Gastrocnemius medialis (tissue), 4 donors: Measurements from ENCODE around the gene CBR1. TPM values are rescaled to one million over a fixed set of nuclear protein-coding genes. Genes with fewer than 3 reads are reported as not detected.
A peak's percentile ranks its signal among the peaks of the same experiment; 100 is the strongest.
"Not testable (repeated sequence)": the region's sequence is repeated elsewhere in the genome, so short reads cannot be mapped to it uniquely, and the experiment has no call there.

Experiments
- ATAC-seq, 2 donors: fragments of 150-250 bp; one replicate each; pipeline ENCODE4 v1.9.1; 2016
- DNase-seq, 2 donors: peaks; one replicate each; pipeline ENCODE4 v3.0.0-alpha.2; 2019
- H3K27ac ChIP-seq, 4 donors: fragments of 200-600 bp; sonication (generic); 1 replicate in 1 of 4; 2 replicates in 3 of 4; pipeline ENCODE4 v1.5.1; 2016 to 2018; ENCODE audit warnings: mild to moderate bottlenecking in 2 of 4, moderate library complexity in 1 of 4
- H3K27me3 ChIP-seq, 3 donors: fragments of 200-600 bp; sonication (generic) in 2 of 3; 1 replicate in 1 of 3; 2 replicates in 2 of 3; pipeline versions ENCODE4 v1.5.1 to v1.6.0; 2016 to 2019; ENCODE audit warnings: mild to moderate bottlenecking in 1 of 3, moderate library complexity in 1 of 3
- H3K36me3 ChIP-seq, 2 donors: fragments of 200-600 bp; sonication (generic) in 1 of 2; one replicate each; pipeline ENCODE4 v1.5.1; 2017 to 2018
- H3K4me1 ChIP-seq, 2 donors: fragments of 200-600 bp; sonication (generic) in 1 of 2; one replicate each; pipeline ENCODE4 v1.5.1; 2016 to 2017; ENCODE audit warnings: mild to moderate bottlenecking in 2 of 2
- H3K4me3 ChIP-seq, 4 donors: fragments of 200-600 bp; sonication (generic) in 3 of 4; 1 replicate in 1 of 4; 2 replicates in 3 of 4; pipeline ENCODE4 v1.5.1; 2016 to 2019; ENCODE audit warnings: mild to moderate bottlenecking in 2 of 4
- H3K9me3 ChIP-seq, 3 donors: fragments of 200-600 bp; sonication (generic) in 2 of 3; 1 replicate in 1 of 3; 2 replicates in 2 of 3; pipeline ENCODE4 v1.5.1; 2016 to 2019
- CTCF ChIP-seq, 5 experiments: fragments of 450-650 bp in 3 of 5; fragments of 200-600 bp in 2 of 5; sonication (generic) in 2 of 5; IDR thresholded peaks in 4 of 5; conservative IDR thresholded peaks in 1 of 5; 1 replicate in 4 of 5; 2 replicates in 1 of 5; pipeline ENCODE4 v1.5.1; 2016 to 2019; ENCODE audit warnings: antibody characterized with exemption in 5 of 5, mild to moderate bottlenecking in 3 of 5, moderate library complexity in 3 of 5
- POLR2A ChIP-seq, 2 donors: fragments of 450-650 bp; IDR thresholded peaks; one replicate each; pipeline ENCODE4 v1.6.1; 2017; ENCODE audit warnings: antibody characterized with exemption in 2 of 2, mild to moderate bottlenecking in 2 of 2, moderate library complexity in 2 of 2
- in situ Hi-C, 4 donors: fragments of 200-750 bp; cut with MboI; loops; one replicate each; pipeline versions ENCODE4 v1.15.0 to v1.8.0; 2017; ENCODE audit warnings: low sequenced_read_pairs in 4 of 4
- intact Hi-C: fragments of 100-400 bp; cut with DNase I; formaldehyde crosslinking; loops from one replicate; pipeline ENCODE4 v1.15.1; 2023; ENCODE audit warnings: low total_unique reads
- total RNA-seq, 4 donors: library from RNA; depleted of rRNA; stranded (reverse); fragments of >200 nt; gene quantifications; one replicate each; pipeline versions ENCODE4 v1.1.0 to v1.2.3, GENCODE V29; 2016

The CBR1 gene
- total RNA-seq, 4 donors from 2014 or later: 44.8 to 73.9 (median 66.4) TPM

- Histone ChIP-seq H3K27ac (peak overlapping the region in 1 of 4 donors; percentile 90), H3K4me1 (peaks cover 39% of the 10 kb centered on the region in 2 donors), H3K36me3 (peaks cover 0 to 14% of the 10 kb centered on the region in 2 donors), H3K27me3 (no peaks in the 10 kb centered on the region), H3K9me3 (peaks cover 0 to 6% (median 0%) of the 10 kb centered on the region in 3 donors), H3K4me3 (no peak overlapping the region)
- intact Hi-C loops (loop anchor here (5.0 kb wide), 1 partner anchor 40 kb away; no protein-coding TSS in a partner anchor), in situ Hi-C loops (no loop called here)
- no peak for TF ChIP-seq POLR2A (IDR thresholded peaks at IDR 0.05)
- ATAC-seq (no peak), DNase-seq (no peak)
Measured at GRCh38 chr21:36072453-36073162, 2.8 kb downstream of the CBR1 start.

- Histone ChIP-seq H3K4me1 (peaks cover 39% of the 10 kb centered on the region in 2 donors), H3K36me3 (peaks cover 0 to 14% of the 10 kb centered on the region in 2 donors), H3K4me3 (no peak overlapping the region), H3K9me3 (peaks cover 0 to 6% (median 0%) of the 10 kb centered on the region in 3 donors), H3K27me3 (no peaks in the 10 kb centered on the region), H3K27ac (peak overlapping the region in 1 of 4 donors; percentile 14)
- TF ChIP-seq POLR2A (IDR thresholded peaks at IDR 0.05) (no peak), CTCF (IDR thresholded peaks at IDR 0.05 in 4 of 5, conservative IDR thresholded peaks at IDR 0.05 in 1 of 5) (no peak)
- in situ Hi-C loops: no loop called here
- ATAC-seq: no peak
- no peak for DNase-seq
- intact Hi-C loops: loop anchor here (5.0 kb wide), 1 partner anchor 39 kb away; no protein-coding TSS in a partner anchor
Measured at GRCh38 chr21:36073181-36073580, 3.4 kb downstream of the CBR1 start.

GRCh38 chr21:36073911-36074310, 4.1 kb downstream of the CBR1 start:
- ATAC-seq, H3K27me3 ChIP-seq, H3K4me3 ChIP-seq, in situ Hi-C loops, H3K27ac ChIP-seq, DNase-seq, H3K9me3 ChIP-seq: not testable (repeated sequence)
- peaks cover 39% of the 10 kb centered on the region in 2 donors for H3K4me1 ChIP-seq
- intact Hi-C loops: loop anchor here (5.0 kb wide), 1 partner anchor 38 kb away; no protein-coding TSS in a partner anchor
- peaks cover 0 to 14% of the 10 kb centered on the region in 2 donors for H3K36me3 ChIP-seq

GRCh38 chr21:36075171-36075570, 5.3 kb downstream of the CBR1 start:
- no peak overlapping the region for H3K27ac ChIP-seq
- DNase-seq (no peak), ATAC-seq (no peak)
- no peaks in the 10 kb centered on the region for H3K9me3 ChIP-seq
- no peak for TF ChIP-seq POLR2A (IDR thresholded peaks at IDR 0.05)
- TF ChIP-seq CTCF (IDR thresholded peaks at IDR 0.05 in 4 of 5, conservative IDR thresholded peaks at IDR 0.05 in 1 of 5): no peak
- intact Hi-C loops (no loop called here), in situ Hi-C loops (no loop called here)
- no peak overlapping the region for H3K4me3 ChIP-seq
- H3K4me1 ChIP-seq: peaks cover 29 to 32% of the 10 kb centered on the region in 2 donors
- no peaks in the 10 kb centered on the region for H3K27me3 ChIP-seq
- peaks cover 0 to 14% of the 10 kb centered on the region in 2 donors for H3K36me3 ChIP-seq

DNA sequence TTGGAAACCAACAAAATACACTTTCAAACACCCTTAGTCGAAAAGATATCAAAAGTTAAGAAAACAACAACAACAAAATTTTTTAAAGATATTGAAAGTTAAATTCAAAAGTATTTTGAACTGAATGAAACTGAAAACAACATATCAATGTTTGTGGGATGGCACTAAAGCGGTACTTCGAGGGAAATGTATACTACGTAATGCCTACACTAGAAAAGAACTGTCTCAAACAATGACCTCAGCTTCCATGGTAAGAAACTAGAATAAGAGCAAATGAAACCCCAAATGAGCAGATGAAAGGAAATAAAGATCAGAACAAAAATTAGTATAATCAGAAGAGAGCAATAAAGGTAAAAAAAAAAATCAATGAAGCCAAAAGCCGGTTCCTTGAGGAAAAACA, 6.1 kb downstream of the CBR1 start:
- no peak for DNase-seq
- in situ Hi-C loops (no loop called here), intact Hi-C loops (no loop called here)
- Histone ChIP-seq H3K9me3 (no peaks in the 10 kb centered on the region), H3K4me3 (no peak overlapping the region), H3K4me1 (peaks cover 21 to 24% of the 10 kb centered on the region in 2 donors), H3K27ac (no peak overlapping the region), H3K27me3 (no peaks in the 10 kb centered on the region), H3K36me3 (peaks cover 0 to 14% of the 10 kb centered on the region in 2 donors)
- TF ChIP-seq POLR2A (IDR thresholded peaks at IDR 0.05) (no peak), CTCF (IDR thresholded peaks at IDR 0.05 in 4 of 5, conservative IDR thresholded peaks at IDR 0.05 in 1 of 5) (no peak)
- no peak for ATAC-seq
